Liver (tissue), 9 donors: ENCODE results near the gene ERAL1. TPM values are rescaled to one million over a fixed set of nuclear protein-coding genes. Genes with fewer than 3 reads are reported as not detected.

Experiments
- DNase-seq: peaks from one replicate; pipeline ENCODE4 v3.0.0-alpha.2; 2017; ENCODE audit warnings: low spot score
- H3K27ac ChIP-seq, 2 donors: one replicate each; pipeline ENCODE4 v1.7.0; 2013; ENCODE audit warnings: inconsistent platforms in 2 of 2, low read length in 2 of 2, control low read depth in 1 of 2, low read depth in 1 of 2, mild to moderate bottlenecking in 1 of 2
- H3K27me3 ChIP-seq, 4 donors: one replicate each; pipeline versions ENCODE4 v1.6.1 to v1.7.0; 2013; ENCODE audit warnings: low read length in 3 of 4, inconsistent platforms in 1 of 4, mild to moderate bottlenecking in 1 of 4, moderate library complexity in 1 of 4; ENCODE audit not compliant: control insufficient read depth in 4 of 4, insufficient read depth in 4 of 4
- H3K36me3 ChIP-seq, 4 donors: one replicate each; pipeline versions ENCODE4 v1.6.1 to v1.7.0; 2013; ENCODE audit warnings: low read length in 3 of 4, mild to moderate bottlenecking in 3 of 4, low read depth in 1 of 4, moderate library complexity in 1 of 4; ENCODE audit not compliant: control insufficient read depth in 4 of 4, insufficient read depth in 3 of 4
- H3K4me1 ChIP-seq, 4 donors: one replicate each; pipeline versions ENCODE4 v1.6.1 to v1.7.0; 2013; ENCODE audit warnings: low read length in 3 of 4, mild to moderate bottlenecking in 3 of 4, moderate library complexity in 1 of 4; ENCODE audit not compliant: control insufficient read depth in 4 of 4, insufficient read depth in 4 of 4
- H3K4me3 ChIP-seq, 3 donors: one replicate each; pipeline versions ENCODE4 v1.6.1 to v1.7.0; 2013; ENCODE audit warnings: low read length in 3 of 3, control low read depth in 1 of 3, low read depth in 1 of 3, mild to moderate bottlenecking in 1 of 3
- H3K9ac ChIP-seq, 2 donors: one replicate each; pipeline ENCODE4 v1.7.0; 2013; ENCODE audit warnings: low read length in 2 of 2, mild to moderate bottlenecking in 2 of 2, moderate library complexity in 2 of 2, control low read depth in 1 of 2, low read depth in 1 of 2
- H3K9me3 ChIP-seq, 4 donors: one replicate each; pipeline versions ENCODE4 v1.6.1 to v1.7.0; 2013; ENCODE audit warnings: low read length in 3 of 4; ENCODE audit not compliant: control insufficient read depth in 4 of 4
- ATF3 ChIP-seq: IDR thresholded peaks from 2 replicates; pipeline ENCODE4 v1.6.1; 2016; ENCODE audit warnings: antibody characterized with exemption
- CTCF ChIP-seq: fragments of 150-350 bp; IDR thresholded peaks from 2 replicates; pipeline ENCODE4 v1.5.1; 2017; ENCODE audit warnings: improper control_type of control experiment, low read depth, low read length; ENCODE audit not compliant: missing input control
- EGR1 ChIP-seq, 2 donors: IDR thresholded peaks; 2 replicates each; pipeline ENCODE4 v1.6.1; 2016 to 2018; ENCODE audit warnings: antibody characterized with exemption in 2 of 2, low read depth in 2 of 2
- FOXA1 ChIP-seq: IDR thresholded peaks from 2 replicates; pipeline ENCODE4 v1.6.1; 2016; ENCODE audit warnings: antibody characterized with exemption
- FOXA2 ChIP-seq: IDR thresholded peaks from 2 replicates; pipeline ENCODE4 v1.6.1; 2016; ENCODE audit warnings: antibody characterized with exemption
- GABPA ChIP-seq, 2 donors: IDR thresholded peaks in 1 of 2; conservative IDR thresholded peaks in 1 of 2; 2 replicates each; pipeline ENCODE4 v1.6.1; 2016; ENCODE audit warnings: antibody characterized with exemption in 2 of 2, mild to moderate bottlenecking in 1 of 2, moderate library complexity in 1 of 2
- HNF4A ChIP-seq, 2 donors: conservative IDR thresholded peaks; 2 replicates each; pipeline ENCODE4 v1.6.1; 2016; ENCODE audit warnings: antibody characterized with exemption in 2 of 2, mild to moderate bottlenecking in 2 of 2
- JUND ChIP-seq, 2 donors: IDR thresholded peaks; 2 replicates each; pipeline ENCODE4 v1.6.1; 2016; ENCODE audit warnings: antibody characterized with exemption in 2 of 2
- MAX ChIP-seq: IDR thresholded peaks from 2 replicates; pipeline ENCODE4 v1.6.1; 2016; ENCODE audit warnings: antibody characterized with exemption
- RAD21 ChIP-seq, 2 donors: IDR thresholded peaks; 2 replicates each; pipeline ENCODE4 v1.6.1; 2016; ENCODE audit warnings: antibody characterized with exemption in 2 of 2, mild to moderate bottlenecking in 2 of 2
- REST ChIP-seq: IDR thresholded peaks from 2 replicates; pipeline ENCODE4 v1.6.1; 2016; ENCODE audit warnings: antibody characterized with exemption, mild to moderate bottlenecking
- RXRA ChIP-seq, 2 donors: IDR thresholded peaks; 2 replicates each; pipeline ENCODE4 v1.6.1; 2017 to 2018; ENCODE audit warnings: antibody characterized with exemption in 2 of 2, mild to moderate bottlenecking in 1 of 2
- TAF1 ChIP-seq: conservative IDR thresholded peaks from 2 replicates; pipeline ENCODE4 v1.6.1; 2016; ENCODE audit warnings: antibody characterized with exemption, mild to moderate bottlenecking
- YY1 ChIP-seq: IDR thresholded peaks from 2 replicates; pipeline ENCODE4 v1.6.1; 2016; ENCODE audit warnings: antibody characterized with exemption, mild to moderate bottlenecking
- ZBTB33 ChIP-seq: IDR thresholded peaks from 2 replicates; pipeline ENCODE4 v1.6.1; 2016; ENCODE audit warnings: antibody characterized with exemption
- WGBS: extraction: QIAGEN DNeasy Blood & Tissue Kit; methylation state at CpG from one replicate; pipeline ENCODE4 v1.1.7; 2013; 5-methylcytosine and 5-hydroxymethylcytosine counted together
- polyA plus RNA-seq, 2 donors: library from polyadenylated mRNA; stranded (reverse) in 1 of 2; unstranded in 1 of 2; fragments of 200-250 nt in 1 of 2; fragments of >200 nt in 1 of 2; fragmentation: Nextera tagmentation in 1 of 2; extraction: Ambion mirVana in 1 of 2; gene quantifications; one replicate each; pipeline versions ENCODE4 v1.2.1 to v1.2.3, GENCODE V29; 2013 to 2015
- total RNA-seq, 2 donors: library from RNA; depleted of rRNA; stranded (reverse); fragments of >200 nt; gene quantifications; one replicate each; pipeline ENCODE4 v1.2.3, GENCODE V29; 2014
- donor health status: healthy.
- donor health status: healthy.
- donor health status: healthy.
- donor health status: healthy.
- donor health status: healthy.

The ERAL1 gene
- total and polyA plus RNA-seq, 4 donors = 17.3 to 34.5 (median 29.5) TPM

GRCh38 chr17:28878158-28878910 lies 23.5 kb downstream of the ERAL1 start:
- 93% methylated on average over 2 of the region's 2 CpGs for WGBS
- TF ChIP-seq JUND (IDR thresholded peaks at IDR 0.05) (no peak), RXRA (IDR thresholded peaks at IDR 0.05) (no peak), ZBTB33 (no peak), ATF3 (no peak), HNF4A (conservative IDR thresholded peaks at IDR 0.05) (no peak), REST (no peak), FOXA1 (no peak), RAD21 (IDR thresholded peaks at IDR 0.05) (no peak)
- Histone ChIP-seq H3K27ac (no peak overlapping the region), H3K36me3 (peaks cover 24 to 49% (median 40%) of the 10 kb centered on the region in 4 donors), H3K9me3 (no peaks in the 10 kb centered on the region), H3K4me3 (no peak overlapping the region), H3K9ac (no peak overlapping the region), H3K4me1 (no peaks in the 10 kb centered on the region), H3K27me3 (no peaks in the 10 kb centered on the region)
- DNase-seq = no peak

- H3K27ac ChIP-seq = no peak overlapping the region
- no peaks in the 10 kb centered on the region for H3K9me3 ChIP-seq
- H3K9ac ChIP-seq = no peak overlapping the region
- 90% methylated on average over 4 of the region's 4 CpGs for WGBS
- H3K27me3 ChIP-seq = no peaks in the 10 kb centered on the region
- peaks cover 30 to 55% (median 43%) of the 10 kb centered on the region in 4 donors for H3K36me3 ChIP-seq
- no peak for DNase-seq
- no peaks in the 10 kb centered on the region for H3K4me1 ChIP-seq
- no peak overlapping the region for H3K4me3 ChIP-seq
- TF ChIP-seq ZBTB33 (no peak), GABPA (IDR thresholded peaks at IDR 0.05 in 1 of 2, conservative IDR thresholded peaks at IDR 0.05 in 1 of 2) (no peak), CTCF (peak; percentile 12), MAX (no peak), HNF4A (conservative IDR thresholded peaks at IDR 0.05) (no peak), FOXA1 (no peak), RAD21 (IDR thresholded peaks at IDR 0.05) (peak in 1 of 2 donors; percentile 72), REST (no peak), FOXA2 (no peak), EGR1 (IDR thresholded peaks at IDR 0.05; ENCODE audit: low read depth in 2 of 2) (no peak), YY1 (no peak), TAF1 (no peak)
These were observed 24.2 kb downstream of the ERAL1 start for GRCh38 chr17:28878981-28879380.
